DOHH2 (cell line): ENCODE results near the gene PLBD1.

Source experiments
- H3F3A ChIP-seq: fragments of 200-600 bp; sonication (generic), shearing (Covaris generic); 2 replicates; pipeline ENCODE4 v1.6.0; 2016; ENCODE audit warnings: antibody characterized with exemption, mild to moderate bottlenecking; ENCODE audit not compliant: control insufficient read depth, insufficient read depth
- H3K27ac ChIP-seq: fragments of 200-600 bp; sonication (generic); 2 replicates; pipeline ENCODE4 v1.5.1; 2014; ENCODE audit warnings: low read depth, mild to moderate bottlenecking, low read length, moderate library complexity
- H3K27me3 ChIP-seq: fragments of 200-600 bp; sonication (generic); 2 replicates; pipeline ENCODE4 v1.6.1; 2014; ENCODE audit warnings: mild to moderate bottlenecking, low read length, mixed read lengths; ENCODE audit not compliant: control insufficient read depth
- H3K36me3 ChIP-seq: fragments of 200-600 bp; sonication (generic); 2 replicates; pipeline ENCODE4 v1.6.1; 2014; ENCODE audit warnings: mild to moderate bottlenecking, low read length, moderate library complexity, mixed read lengths; ENCODE audit not compliant: control insufficient read depth
- H3K4me1 ChIP-seq: fragments of 200-600 bp; sonication (generic); 2 replicates; pipeline ENCODE4 v1.6.1; 2014; ENCODE audit warnings: mild to moderate bottlenecking, low read length, mixed read lengths; ENCODE audit not compliant: control insufficient read depth
- H3K4me2 ChIP-seq: fragments of 200-600 bp; sonication (generic); 2 replicates; pipeline ENCODE4 v1.6.0; 2014; ENCODE audit warnings: mild to moderate bottlenecking, low read length, moderate library complexity
- H3K4me3 ChIP-seq: fragments of 200-600 bp; sonication (generic); 2 replicates; pipeline ENCODE4 v1.5.1; 2014; ENCODE audit warnings: mild to moderate bottlenecking, low read length, mixed read lengths
- H3K79me2 ChIP-seq: fragments of 200-600 bp; sonication (generic); 2 replicates; pipeline ENCODE4 v1.6.1; 2014; ENCODE audit warnings: mild to moderate bottlenecking, low read length, mixed read lengths; ENCODE audit not compliant: control insufficient read depth
- H3K9me2 ChIP-seq: fragments of 200-600 bp; sonication (generic); replicated peaks from 2 replicates; pipeline ENCODE4 v1.6.1; 2014; ENCODE audit warnings: mild to moderate bottlenecking, low read length, mixed read lengths; ENCODE audit not compliant: control insufficient read depth
- H3K9me3 ChIP-seq: fragments of 200-600 bp; sonication (generic); 2 replicates; pipeline ENCODE4 v1.6.1; 2014; ENCODE audit warnings: antibody characterized with exemption, low read length, mixed read lengths; ENCODE audit not compliant: control insufficient read depth, insufficient read depth
- H4K20me1 ChIP-seq: fragments of 200-600 bp; sonication (generic); 2 replicates; pipeline ENCODE4 v1.6.0; 2014; ENCODE audit warnings: low read depth, mild to moderate bottlenecking, antibody characterized with exemption, low read length, moderate library complexity; ENCODE audit not compliant: control insufficient read depth, insufficient read depth
- EZH2phosphoT487 ChIP-seq: fragments of 200-600 bp; sonication (generic); IDR thresholded peaks from 2 replicates; pipeline ENCODE4 v1.6.1; 2017; ENCODE audit warnings: borderline replicate concordance, mild to moderate bottlenecking, antibody characterized with exemption, low read length, moderate library complexity, mixed read lengths
- TF ChIP-seq, protein P1 (sequence below): fragments of 200-600 bp; sonication (generic); IDR thresholded peaks from one replicate; pipeline ENCODE4 v1.5.1; 2014; ENCODE audit warnings: antibody characterized with exemption, mild to moderate bottlenecking, low read depth, low read length; ENCODE audit not compliant: poor library complexity, severe bottlenecking

The PLBD1 gene

DNA sequence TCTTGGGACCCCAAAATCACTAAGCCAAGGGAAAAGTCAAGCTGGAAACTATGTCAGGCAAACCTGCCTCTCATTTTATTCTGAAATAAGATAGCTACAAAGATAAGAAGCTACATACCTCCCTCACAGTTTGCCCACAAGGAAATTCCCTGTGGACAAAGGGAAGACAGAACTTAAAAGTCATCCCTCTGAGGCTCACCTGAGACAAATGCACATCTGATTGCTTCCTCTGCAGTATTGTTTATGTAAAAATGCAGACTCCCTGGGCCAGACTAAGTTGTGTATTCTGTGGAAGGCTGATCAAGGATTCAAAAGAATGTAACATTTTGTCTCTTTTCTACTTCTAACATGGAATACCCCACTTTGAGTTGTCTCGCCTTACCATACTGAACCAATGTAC, 2.5 kb upstream of the PLBD1 start:
- Histone ChIP-seq H3K79me2 (no peaks in the 10 kb centered on the region), H3F3A (no peaks in the 10 kb centered on the region), H3K27me3 (no peaks in the 10 kb centered on the region), H4K20me1 (no peaks in the 10 kb centered on the region), H3K36me3 (no peaks in the 10 kb centered on the region), H3K4me1 (peaks cover 7% of the 10 kb centered on the region), H3K4me3 (no peak overlapping the region), H3K27ac (no peak overlapping the region), H3K9me3 (no peaks in the 10 kb centered on the region), H3K9me2 (no peaks in the 10 kb centered on the region), H3K4me2 (no peak overlapping the region)
- no peak for TF ChIP-seq EZH2phosphoT487
- TF ChIP-seq, protein P1, sequence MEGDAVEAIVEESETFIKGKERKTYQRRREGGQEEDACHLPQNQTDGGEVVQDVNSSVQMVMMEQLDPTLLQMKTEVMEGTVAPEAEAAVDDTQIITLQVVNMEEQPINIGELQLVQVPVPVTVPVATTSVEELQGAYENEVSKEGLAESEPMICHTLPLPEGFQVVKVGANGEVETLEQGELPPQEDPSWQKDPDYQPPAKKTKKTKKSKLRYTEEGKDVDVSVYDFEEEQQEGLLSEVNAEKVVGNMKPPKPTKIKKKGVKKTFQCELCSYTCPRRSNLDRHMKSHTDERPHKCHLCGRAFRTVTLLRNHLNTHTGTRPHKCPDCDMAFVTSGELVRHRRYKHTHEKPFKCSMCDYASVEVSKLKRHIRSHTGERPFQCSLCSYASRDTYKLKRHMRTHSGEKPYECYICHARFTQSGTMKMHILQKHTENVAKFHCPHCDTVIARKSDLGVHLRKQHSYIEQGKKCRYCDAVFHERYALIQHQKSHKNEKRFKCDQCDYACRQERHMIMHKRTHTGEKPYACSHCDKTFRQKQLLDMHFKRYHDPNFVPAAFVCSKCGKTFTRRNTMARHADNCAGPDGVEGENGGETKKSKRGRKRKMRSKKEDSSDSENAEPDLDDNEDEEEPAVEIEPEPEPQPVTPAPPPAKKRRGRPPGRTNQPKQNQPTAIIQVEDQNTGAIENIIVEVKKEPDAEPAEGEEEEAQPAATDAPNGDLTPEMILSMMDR, result no peak

DNA sequence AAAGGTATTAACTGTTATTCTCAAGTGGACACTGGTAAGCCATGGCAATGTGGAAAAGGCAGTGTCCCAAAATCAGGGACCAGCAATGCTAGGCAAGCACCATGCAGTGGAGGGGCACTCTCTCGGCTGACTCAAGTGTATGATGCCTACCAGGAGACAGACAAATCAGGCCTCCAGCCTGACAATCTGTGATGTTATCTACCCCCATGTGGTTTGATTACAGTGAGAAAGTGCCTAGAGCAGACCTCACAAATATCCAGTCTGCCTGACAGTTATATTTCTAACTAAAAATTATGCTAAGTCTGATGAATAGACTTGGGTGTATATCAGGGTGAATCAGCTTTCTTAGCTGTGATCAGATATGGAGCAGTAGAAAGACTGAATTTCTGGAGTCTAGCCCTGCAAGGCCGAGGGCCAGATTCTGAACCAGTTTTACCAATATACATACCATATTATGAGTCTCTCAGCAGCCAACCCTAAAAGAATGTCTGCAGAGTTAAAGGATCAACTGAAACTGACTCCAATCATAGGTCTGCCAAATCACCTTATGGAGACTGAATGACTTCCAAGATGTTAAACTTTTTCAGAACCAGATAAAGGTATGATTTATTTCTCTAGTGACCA, 3.2 kb downstream of the PLBD1 start:
- Histone ChIP-seq H3K36me3 (no peaks in the 10 kb centered on the region), H3K4me3 (no peak overlapping the region), H3K27me3 (no peaks in the 10 kb centered on the region), H3F3A (no peaks in the 10 kb centered on the region), H3K4me2 (no peak overlapping the region), H3K9me2 (no peaks in the 10 kb centered on the region), H4K20me1 (no peaks in the 10 kb centered on the region), H3K27ac (no peak overlapping the region), H3K9me3 (no peaks in the 10 kb centered on the region), H3K4me1 (peaks cover 12% of the 10 kb centered on the region), H3K79me2 (no peaks in the 10 kb centered on the region)
- TF ChIP-seq, protein P1, result no peak
- no peak for TF ChIP-seq EZH2phosphoT487

DNA sequence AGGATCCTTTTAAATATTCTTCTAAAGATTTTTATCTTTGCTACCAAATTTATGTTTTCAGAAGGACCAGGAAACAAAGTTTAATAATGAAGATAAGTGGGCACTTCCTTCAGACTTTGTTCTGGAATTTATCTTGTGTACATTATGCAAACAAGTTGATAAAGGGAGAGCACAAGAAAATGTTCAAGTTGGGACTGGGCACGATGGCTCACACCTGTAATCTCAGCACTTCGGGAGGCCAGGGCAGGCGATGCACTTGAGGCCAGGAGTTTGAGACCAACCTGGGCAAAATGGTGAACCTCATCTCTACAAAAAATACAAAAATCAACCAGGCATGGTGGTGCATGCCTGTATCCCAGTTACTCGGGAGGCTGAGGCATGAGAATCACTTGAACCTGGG, 4.6 kb downstream of the PLBD1 start:
- H3K27me3 ChIP-seq, result no peaks in the 10 kb centered on the region
- H3K4me2 ChIP-seq, result no peak overlapping the region
- no peaks in the 10 kb centered on the region for H4K20me1 ChIP-seq
- peaks cover 22% of the 10 kb centered on the region for H3K4me1 ChIP-seq
- H3K36me3 ChIP-seq, result no peaks in the 10 kb centered on the region
- H3K79me2 ChIP-seq, result no peaks in the 10 kb centered on the region
- H3K9me2 ChIP-seq, result no peaks in the 10 kb centered on the region
- H3F3A ChIP-seq, result no peaks in the 10 kb centered on the region
- TF ChIP-seq, protein P1, result no peak
- TF ChIP-seq EZH2phosphoT487, result no peak
- H3K27ac ChIP-seq, result no peak overlapping the region
- no peaks in the 10 kb centered on the region for H3K9me3 ChIP-seq
- no peak overlapping the region for H3K4me3 ChIP-seq
